ENCODE results near the gene CELA2A.
A peak's percentile ranks its signal among the peaks of the same experiment; 100 is the strongest.
"Not testable (repeated sequence)": the region's sequence is repeated elsewhere in the genome, so short reads cannot be mapped to it uniquely, and the experiment has no call there.

Gene CELA2A

DNA sequence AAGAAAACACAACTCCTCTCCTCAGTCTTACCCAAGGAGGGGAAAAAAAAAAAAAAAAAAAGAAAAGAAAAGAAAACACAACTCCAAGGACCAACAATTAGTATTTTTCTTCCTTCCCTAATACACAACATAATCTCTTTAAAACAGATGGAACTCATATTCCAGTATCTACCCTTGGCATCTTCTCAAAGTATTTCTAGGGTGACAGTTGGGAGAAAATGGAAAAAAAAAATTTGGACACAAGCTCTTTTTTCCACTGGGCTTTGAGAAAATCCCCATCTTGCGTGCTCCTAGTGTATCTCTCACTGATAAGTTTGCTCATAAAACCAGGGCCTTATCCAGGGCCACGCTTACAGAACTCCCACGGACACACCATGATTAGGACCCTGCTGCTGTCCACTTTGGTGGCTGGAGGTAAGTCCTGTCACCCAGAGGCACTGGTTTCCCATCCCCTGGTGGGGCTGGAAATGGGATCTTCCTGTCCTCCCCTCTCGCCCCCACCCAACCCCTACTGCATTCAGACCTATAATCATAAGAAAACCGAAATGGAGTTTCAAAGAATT is 19.3 kb downstream of the CELA2A start, which contains the start of gene CELA2B:
Gene CELA2B (plus strand): TSS at position 353 of the 563 bp plus-strand sequence. CDS start 22 bp downstream, at position 375.
- H3K4me1 Mint-ChIP-seq (ENCODE audit: low read depth), result no peaks in the 10 kb centered on the region
- no peak within 1 kb of the TSS for H3K4me3 Mint-ChIP-seq
- H3K27me3 Mint-ChIP-seq (ENCODE audit: low read depth), result no peaks in the 10 kb centered on the region
- H3K36me3 Mint-ChIP-seq (ENCODE audit: low read depth), result no peaks in the 10 kb centered on the region
- no peak within 1 kb of the TSS for H3K27ac Mint-ChIP-seq
- DNase-seq (ENCODE audit: low spot score), result no peak
- H3K9me3 Mint-ChIP-seq, result no peaks in the 10 kb centered on the region

DNA sequence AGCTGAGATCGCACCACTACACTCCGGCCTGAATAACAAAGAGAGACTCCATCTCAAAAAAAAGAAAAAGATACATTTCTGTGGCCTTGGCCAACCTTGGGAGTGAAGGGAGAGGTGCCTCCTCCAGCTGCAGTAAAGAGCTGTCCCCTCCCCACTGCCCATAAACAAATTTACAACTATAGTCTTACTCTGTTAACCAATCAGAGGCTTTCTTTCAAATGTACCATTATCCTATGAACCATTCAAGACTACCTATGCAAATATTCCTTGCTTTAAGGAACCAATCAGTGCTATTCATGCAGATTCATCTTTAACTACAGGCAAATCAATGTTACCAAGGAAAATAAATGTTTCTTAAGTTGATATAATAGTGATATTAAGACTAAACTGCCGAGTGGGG is 20.4 kb downstream of the CELA2A start:
- H3K27ac Mint-ChIP-seq, result no peak overlapping the region
- H3K4me3 Mint-ChIP-seq, result no peak overlapping the region
- no peak for DNase-seq (ENCODE audit: low spot score)
- no peaks in the 10 kb centered on the region for H3K27me3 Mint-ChIP-seq (ENCODE audit: low read depth)
- H3K4me1 Mint-ChIP-seq (ENCODE audit: low read depth), result no peaks in the 10 kb centered on the region
- no peaks in the 10 kb centered on the region for H3K36me3 Mint-ChIP-seq (ENCODE audit: low read depth)
- no peaks in the 10 kb centered on the region for H3K9me3 Mint-ChIP-seq

DNA sequence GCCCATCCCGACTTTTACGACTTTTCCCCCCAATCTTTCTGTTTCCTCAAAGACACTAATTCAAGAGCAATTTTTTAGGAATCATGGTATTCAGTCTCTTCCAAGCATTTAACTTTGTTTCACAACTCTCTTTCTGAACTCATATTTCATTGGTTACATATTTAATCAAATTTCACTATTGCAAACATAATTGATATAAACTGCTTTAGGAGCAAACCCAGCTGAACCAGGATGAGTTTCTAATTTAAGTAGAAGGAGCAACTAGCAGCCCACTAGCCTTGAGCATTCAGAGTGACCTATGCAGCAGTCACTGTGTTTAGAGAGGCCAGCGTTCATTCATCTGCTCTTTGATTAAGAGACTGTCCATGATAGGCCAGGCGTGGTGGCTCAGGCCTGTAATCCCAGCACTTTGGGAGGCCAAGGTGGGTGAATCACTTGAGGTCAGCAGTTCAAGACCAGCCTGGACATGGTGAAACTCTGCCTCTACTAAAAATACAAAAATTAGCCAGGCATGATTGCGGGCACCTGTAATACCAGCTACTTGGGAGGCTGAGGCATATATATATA is 21.2 kb downstream of the CELA2A start:
- Mint-ChIP-seq H3K27ac (no peak overlapping the region), H3K4me3 (no peak overlapping the region), H3K27me3 (ENCODE audit: low read depth) (no peaks in the 10 kb centered on the region), H3K4me1 (ENCODE audit: low read depth) (no peaks in the 10 kb centered on the region), H3K9me3 (no peaks in the 10 kb centered on the region), H3K36me3 (ENCODE audit: low read depth) (no peaks in the 10 kb centered on the region)
- no peak for DNase-seq (ENCODE audit: low spot score)

DNA sequence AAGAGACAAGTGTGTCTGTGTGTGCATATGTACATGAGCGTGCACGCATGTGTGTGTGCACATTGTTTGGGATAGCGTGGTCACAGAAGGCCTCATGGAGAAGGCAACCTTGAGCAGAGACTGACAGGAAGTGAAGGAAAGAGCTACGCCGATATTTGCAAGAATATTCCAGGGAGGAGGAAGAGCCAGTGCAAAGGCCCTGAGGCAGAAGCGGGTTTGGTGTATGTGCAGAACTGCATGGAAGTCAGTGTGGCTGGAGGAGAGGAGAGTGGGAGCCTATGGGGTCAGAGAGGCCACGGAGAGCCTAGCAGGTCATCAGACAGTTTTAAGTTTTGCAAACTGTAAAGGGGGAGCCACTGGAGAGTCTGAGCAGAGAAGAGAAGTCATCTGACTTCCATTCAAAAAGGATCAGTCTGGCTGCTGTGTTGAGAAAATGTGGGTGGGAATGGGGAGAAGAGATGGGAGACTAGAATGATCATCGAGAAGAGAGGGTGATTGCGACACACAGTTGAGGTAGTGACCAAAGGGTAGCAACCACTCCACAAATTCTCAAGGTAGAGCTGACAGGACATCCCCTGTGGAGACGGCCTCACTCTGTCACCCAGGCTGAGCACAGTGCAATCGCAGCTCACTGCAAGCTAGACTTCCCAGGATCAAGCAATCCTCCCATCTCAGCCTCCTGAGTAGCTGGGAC is 23.3 kb downstream of the CELA2A start:
- no peak overlapping the region for H3K4me3 Mint-ChIP-seq
- no peaks in the 10 kb centered on the region for H3K4me1 Mint-ChIP-seq (ENCODE audit: low read depth)
- H3K9me3 Mint-ChIP-seq, result no peaks in the 10 kb centered on the region
- no peaks in the 10 kb centered on the region for H3K27me3 Mint-ChIP-seq (ENCODE audit: low read depth)
- H3K36me3 Mint-ChIP-seq (ENCODE audit: low read depth), result peaks cover 3% of the 10 kb centered on the region
- DNase-seq (ENCODE audit: low spot score), result no peak
- no peak overlapping the region for H3K27ac Mint-ChIP-seq

DNA sequence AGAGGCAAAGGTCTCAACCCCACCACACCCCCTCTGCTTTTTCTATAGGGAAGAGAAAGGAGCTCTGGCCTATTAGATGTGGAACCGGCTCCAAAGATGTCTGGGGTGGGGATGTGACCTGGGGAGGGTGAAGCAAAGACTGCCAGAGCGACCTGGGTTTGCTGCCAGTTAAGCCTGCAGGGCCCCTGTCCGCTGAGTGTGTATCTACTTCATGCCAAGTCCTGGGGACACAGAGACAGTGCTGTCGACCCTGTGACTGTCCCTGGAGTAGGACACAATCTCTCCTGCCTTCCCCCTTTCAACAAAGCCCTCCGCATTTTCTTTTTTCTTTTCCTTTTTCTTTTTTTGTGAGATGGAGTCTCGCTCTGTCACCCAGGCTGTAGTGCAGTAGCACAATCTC is 25.9 kb downstream of the CELA2A start:
- peaks cover 14% of the 10 kb centered on the region for H3K36me3 Mint-ChIP-seq (ENCODE audit: low read depth)
- H3K4me3 Mint-ChIP-seq; H3K4me1 Mint-ChIP-seq (ENCODE audit: low read depth); H3K9me3 Mint-ChIP-seq; H3K27ac Mint-ChIP-seq; H3K27me3 Mint-ChIP-seq (ENCODE audit: low read depth); DNase-seq (ENCODE audit: low spot score): not testable (repeated sequence)

DNA sequence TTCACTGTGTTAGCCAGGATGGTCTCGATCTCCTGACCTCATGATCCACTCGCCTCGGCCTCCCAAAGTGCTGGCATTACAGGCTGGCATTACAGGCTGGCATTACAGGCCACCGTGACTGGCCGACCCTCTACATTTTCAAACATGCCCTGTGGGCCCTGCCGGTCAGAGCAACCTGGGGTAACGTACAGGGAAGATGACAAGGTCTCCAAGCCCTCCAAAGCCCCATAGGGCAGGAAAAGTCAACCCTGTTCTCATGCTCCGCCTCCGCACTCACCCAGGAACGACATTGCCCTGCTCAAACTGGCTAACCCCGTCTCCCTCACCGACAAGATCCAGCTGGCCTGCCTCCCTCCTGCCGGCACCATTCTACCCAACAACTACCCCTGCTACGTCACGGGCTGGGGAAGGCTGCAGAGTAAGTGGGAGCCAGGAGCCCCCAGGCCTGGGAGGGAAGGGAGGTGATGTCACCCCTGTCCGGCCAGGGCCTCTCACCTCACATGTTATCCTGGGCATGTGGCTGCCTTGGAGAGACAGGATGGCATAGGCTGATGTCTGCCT is 26.5 kb downstream of the CELA2A start:
- H3K4me3 Mint-ChIP-seq; H3K4me1 Mint-ChIP-seq (ENCODE audit: low read depth); H3K9me3 Mint-ChIP-seq; H3K27ac Mint-ChIP-seq; DNase-seq (ENCODE audit: low spot score); H3K27me3 Mint-ChIP-seq (ENCODE audit: low read depth): not testable (repeated sequence)
- H3K36me3 Mint-ChIP-seq (ENCODE audit: low read depth), result peaks cover 14% of the 10 kb centered on the region

DNA sequence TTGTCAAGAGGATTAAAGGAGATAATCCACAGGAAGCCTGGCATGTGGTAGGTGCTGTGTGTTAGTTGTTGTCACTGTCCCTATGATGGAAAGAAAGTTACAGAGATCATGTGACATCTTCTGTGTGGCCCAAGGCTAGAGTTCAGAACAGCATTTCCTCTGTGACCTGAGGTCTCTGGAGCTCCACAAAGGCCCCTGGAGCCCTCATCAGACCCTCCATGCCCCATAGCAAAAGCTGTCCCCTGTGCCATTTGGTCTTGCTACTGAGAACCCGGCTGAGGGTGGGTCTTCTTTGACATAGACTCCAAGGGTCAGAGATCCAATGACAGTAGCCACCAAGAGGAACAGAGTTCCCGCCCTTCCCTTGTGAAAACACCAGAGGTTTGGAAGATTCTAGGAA is 27.4 kb downstream of the CELA2A start:
- no peak for DNase-seq (ENCODE audit: low spot score)
- Mint-ChIP-seq H3K27me3 (ENCODE audit: low read depth) (no peaks in the 10 kb centered on the region), H3K36me3 (ENCODE audit: low read depth) (peaks cover 14% of the 10 kb centered on the region), H3K4me1 (ENCODE audit: low read depth) (no peaks in the 10 kb centered on the region), H3K9me3 (no peaks in the 10 kb centered on the region), H3K4me3 (no peak overlapping the region), H3K27ac (no peak overlapping the region)

DNA sequence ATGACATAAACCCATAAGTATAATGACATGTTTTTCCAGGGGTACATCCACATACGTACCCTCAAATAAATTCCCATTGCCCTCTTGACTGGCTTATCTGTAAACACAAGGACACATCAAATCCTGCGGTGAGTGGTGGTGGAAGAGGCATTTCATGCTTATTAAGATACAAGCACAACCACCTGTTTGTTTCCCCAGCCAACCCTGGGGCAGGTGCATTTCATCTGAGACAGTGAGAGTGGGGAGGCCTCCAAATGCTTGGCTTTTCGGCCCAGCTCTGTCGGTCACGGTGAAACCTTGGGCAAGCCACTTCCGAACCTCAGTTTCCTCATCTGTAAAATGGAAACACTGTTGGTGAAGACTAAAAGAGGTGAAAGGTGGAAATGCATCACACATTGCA is 27.9 kb downstream of the CELA2A start:
- H3K9me3 Mint-ChIP-seq; H3K4me3 Mint-ChIP-seq; H3K27me3 Mint-ChIP-seq (ENCODE audit: low read depth); DNase-seq (ENCODE audit: low spot score); H3K27ac Mint-ChIP-seq; H3K4me1 Mint-ChIP-seq (ENCODE audit: low read depth): not testable (repeated sequence)
- peaks cover 15% of the 10 kb centered on the region for H3K36me3 Mint-ChIP-seq (ENCODE audit: low read depth)

DNA sequence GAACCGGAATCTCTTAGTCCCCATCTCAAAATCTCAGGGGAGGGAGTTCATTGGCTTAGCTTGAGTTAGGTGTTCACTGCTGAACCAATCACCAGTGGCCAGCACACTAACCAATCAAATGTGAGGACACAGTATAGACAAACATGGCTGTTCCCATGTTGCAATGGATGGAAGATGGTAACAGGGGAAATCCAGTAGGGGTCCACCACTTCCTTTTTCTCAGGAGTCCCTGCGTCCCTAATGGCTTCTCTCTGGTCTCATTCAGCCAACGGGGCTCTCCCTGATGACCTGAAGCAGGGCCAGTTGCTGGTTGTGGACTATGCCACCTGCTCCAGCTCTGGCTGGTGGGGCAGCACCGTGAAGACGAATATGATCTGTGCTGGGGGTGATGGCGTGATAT is 29.1 kb downstream of the CELA2A start:
- no peaks in the 10 kb centered on the region for H3K27me3 Mint-ChIP-seq (ENCODE audit: low read depth)
- no peak overlapping the region for H3K27ac Mint-ChIP-seq
- no peak overlapping the region for H3K4me3 Mint-ChIP-seq
- peaks cover 4% of the 10 kb centered on the region for H3K4me1 Mint-ChIP-seq (ENCODE audit: low read depth)
- H3K9me3 Mint-ChIP-seq, result no peaks in the 10 kb centered on the region
- peaks cover 21% of the 10 kb centered on the region for H3K36me3 Mint-ChIP-seq (ENCODE audit: low read depth)
- no peak for DNase-seq (ENCODE audit: low spot score)

DNA sequence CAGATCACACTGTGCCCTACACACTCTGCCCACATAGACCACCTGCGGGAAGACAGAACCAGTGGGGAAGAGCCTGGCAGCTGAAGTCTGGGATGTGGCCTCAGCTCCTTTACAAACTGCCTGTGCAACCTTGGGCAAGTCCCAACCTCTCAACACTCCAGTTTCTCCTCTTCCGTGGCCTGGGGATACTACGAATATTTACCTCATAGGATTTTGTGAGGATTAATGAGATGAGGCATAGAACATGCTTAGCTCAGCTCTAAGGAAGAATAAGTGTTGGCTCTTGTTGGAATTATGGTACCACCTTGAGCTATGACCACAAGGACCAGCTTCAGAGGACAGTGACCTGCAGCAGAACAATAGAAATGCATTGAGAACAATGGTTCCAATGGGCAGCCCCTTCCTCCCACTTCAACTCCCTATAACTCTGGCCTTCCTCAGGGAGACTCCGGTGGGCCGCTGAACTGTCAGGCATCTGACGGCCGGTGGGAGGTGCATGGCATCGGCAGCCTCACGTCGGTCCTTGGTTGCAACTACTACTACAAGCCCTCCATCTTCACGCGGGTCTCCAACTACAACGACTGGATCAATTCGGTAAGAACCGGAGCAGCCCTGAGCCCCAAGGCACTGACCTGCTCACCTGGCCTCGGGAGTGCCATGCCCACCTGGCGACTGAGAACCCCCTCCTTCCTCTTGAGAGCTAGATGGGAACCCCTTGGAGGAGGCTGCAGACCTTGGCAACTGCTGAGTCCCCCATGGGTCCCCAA is 30.5 kb downstream of the CELA2A start:
- Mint-ChIP-seq H3K4me1 (ENCODE audit: low read depth) (peaks cover 13% of the 10 kb centered on the region), H3K36me3 (ENCODE audit: low read depth) (peaks cover 29% of the 10 kb centered on the region)
- not testable (repeated sequence) for H3K4me3 Mint-ChIP-seq; DNase-seq (ENCODE audit: low spot score); H3K27me3 Mint-ChIP-seq (ENCODE audit: low read depth); H3K9me3 Mint-ChIP-seq; H3K27ac Mint-ChIP-seq

DNA sequence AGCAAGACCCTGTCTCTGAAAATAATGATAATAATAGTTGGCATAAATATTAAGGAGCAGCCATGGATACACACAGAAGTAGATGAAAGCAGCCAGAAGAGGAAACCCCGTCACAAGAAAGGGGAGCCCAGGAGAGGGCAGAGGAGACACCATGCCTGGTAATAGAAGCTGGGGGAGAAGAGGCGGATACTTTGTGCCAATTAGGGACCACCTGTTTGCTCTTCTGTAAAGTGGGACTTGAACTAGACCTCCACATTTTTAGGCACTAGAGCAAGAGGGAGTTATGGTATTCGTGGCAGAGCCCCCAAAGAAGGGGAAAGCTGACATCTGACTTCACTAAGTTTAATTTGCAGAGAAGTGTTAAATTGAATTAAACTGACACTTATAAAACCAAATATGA is 31.8 kb downstream of the CELA2A start:
- Mint-ChIP-seq H3K9me3 (no peaks in the 10 kb centered on the region), H3K27ac (no peak overlapping the region), H3K27me3 (ENCODE audit: low read depth) (no peaks in the 10 kb centered on the region), H3K36me3 (ENCODE audit: low read depth) (peaks cover 29% of the 10 kb centered on the region), H3K4me1 (ENCODE audit: low read depth) (peaks cover 13% of the 10 kb centered on the region), H3K4me3 (no peak overlapping the region)
- no peak for DNase-seq (ENCODE audit: low spot score)

DNA sequence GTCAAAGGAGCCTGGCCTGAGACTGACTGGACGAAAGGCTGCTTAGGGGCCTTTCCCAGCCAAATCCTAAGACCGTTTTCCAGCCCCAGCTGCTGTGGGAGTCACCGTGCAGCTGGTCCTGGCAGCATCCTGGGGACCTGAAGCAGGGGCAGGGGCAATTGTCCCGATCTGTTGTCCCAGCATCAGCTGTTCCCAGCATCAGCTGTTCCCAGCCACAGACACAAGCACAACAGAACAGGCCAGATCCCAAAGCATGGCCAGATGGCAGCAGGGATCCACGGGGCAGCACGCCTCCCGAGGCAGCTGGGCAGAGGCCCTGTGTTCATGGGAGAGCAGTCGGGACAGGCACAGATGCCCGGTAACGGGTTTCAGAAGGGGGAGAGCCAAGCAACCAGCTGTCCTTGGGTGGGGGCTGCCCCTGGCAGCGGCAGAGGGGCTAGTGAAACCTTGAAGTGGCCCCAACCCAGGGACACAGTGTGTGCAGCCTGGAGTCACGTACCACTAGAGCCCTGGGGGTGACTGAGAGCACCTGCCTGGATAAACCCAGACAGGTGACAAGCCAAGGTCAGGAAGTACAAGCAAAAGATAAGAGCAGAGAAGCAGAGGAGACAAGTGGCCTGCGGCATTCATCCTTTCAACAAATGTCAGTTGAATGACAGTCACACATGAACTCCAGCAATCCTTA is 32.7 kb downstream of the CELA2A start:
- Mint-ChIP-seq H3K36me3 (ENCODE audit: low read depth) (peaks cover 29% of the 10 kb centered on the region), H3K27ac (no peak overlapping the region), H3K27me3 (ENCODE audit: low read depth) (no peaks in the 10 kb centered on the region), H3K4me1 (ENCODE audit: low read depth) (peaks cover 13% of the 10 kb centered on the region), H3K4me3 (no peak overlapping the region), H3K9me3 (no peaks in the 10 kb centered on the region)
- DNase-seq (ENCODE audit: low spot score), result no peak

DNA sequence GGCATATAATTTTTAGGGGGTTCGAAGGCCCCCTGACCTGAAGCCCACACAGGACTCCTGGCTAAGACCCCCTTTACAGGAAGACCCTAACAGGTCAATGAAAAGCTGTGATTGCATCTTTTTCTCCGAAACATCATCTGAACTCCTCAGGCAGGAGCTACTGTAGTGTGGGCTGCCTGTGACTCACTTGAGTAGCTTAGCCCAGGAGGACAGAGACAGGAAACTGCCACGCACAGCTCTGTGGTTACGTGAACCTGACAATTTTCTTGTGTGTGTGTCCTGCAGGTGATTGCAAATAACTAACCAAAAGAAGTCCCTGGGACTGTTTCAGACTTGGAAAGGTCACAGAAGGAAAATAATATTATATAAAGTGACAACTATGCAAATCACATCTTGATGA is 34.5 kb downstream of the CELA2A start:
- DNase-seq (ENCODE audit: low spot score), result peak; percentile 25
- H3K36me3 Mint-ChIP-seq (ENCODE audit: low read depth), result peaks cover 29% of the 10 kb centered on the region
- H3K27me3 Mint-ChIP-seq (ENCODE audit: low read depth); H3K9me3 Mint-ChIP-seq; H3K4me3 Mint-ChIP-seq: not testable (repeated sequence)
- peaks cover 13% of the 10 kb centered on the region for H3K4me1 Mint-ChIP-seq (ENCODE audit: low read depth)
- H3K27ac Mint-ChIP-seq, result peak overlapping the region; percentile 36
